HG03565 (cell line): ENCODE data around the gene SIGMAR1.

Experiments
- ATAC-seq: cut with Tn5 transposase; IDR thresholded peaks from one replicate; pipeline ENCODE4 v1.9.1; 2021; ENCODE audit warnings: mild to moderate bottlenecking, moderate library complexity; ENCODE audit not compliant: unreplicated experiment

SIGMAR1 gene

GRCh38 chr9:34637356-34638137, at the start of gene SIGMAR1:
Gene SIGMAR1 (minus strand): TSS chr9:34637787. CDS start chr9:34637697, 90 bp downstream.
- ATAC-seq, result peak; percentile 70

- ATAC-seq, result no peak
These were observed 49.1 kb upstream of the SIGMAR1 start for GRCh38 chr9:34686732-34687131.

DNA sequence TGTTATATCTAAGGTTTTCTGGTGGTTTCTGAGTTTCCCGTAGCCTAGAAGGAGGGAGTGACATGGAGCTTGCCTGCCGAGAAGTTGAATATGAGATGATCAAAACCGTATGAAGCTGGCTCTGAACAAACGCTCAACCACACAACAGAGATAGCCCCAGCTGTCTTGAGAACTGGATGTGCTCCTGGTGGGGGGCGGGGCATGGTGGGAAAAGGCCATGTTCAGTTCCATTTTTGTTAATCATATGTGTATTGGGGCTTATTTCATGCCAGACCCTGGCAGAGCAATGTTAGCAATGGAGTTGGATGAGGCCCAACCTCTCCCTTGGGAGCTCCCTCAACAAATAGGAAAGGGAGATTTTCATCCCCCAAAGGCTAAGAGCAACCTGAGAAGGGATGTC, 48.6 kb upstream of the SIGMAR1 start:
- ATAC-seq, result no peak

- ATAC-seq, result no peak
These were observed 48.0 kb upstream of the SIGMAR1 start for GRCh38 chr9:34685591-34685990.

DNA sequence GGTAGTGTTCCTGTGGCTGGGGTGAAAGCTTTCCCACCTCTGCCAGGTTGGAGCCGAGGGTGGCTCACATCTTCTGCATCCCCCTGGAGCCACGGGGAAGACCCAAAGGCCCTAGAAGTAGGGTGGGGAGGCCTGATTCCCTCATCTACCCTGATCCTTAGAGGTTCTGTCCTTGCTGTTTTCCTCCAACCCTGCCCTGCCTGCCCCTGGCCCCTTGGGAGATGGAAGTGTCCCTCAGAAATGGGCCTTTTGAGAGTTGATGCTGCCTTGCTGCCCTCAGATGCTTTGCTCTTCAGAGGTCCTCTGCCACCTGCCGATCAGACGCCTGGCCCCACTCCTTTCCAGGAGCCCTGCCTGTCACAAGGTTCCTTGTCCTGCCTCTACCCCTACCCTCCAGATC, 47.2 kb upstream of the SIGMAR1 start:
- no peak for ATAC-seq

- no peak for ATAC-seq
These were observed 46.6 kb upstream of the SIGMAR1 start for GRCh38 chr9:34684145-34684544.

DNA sequence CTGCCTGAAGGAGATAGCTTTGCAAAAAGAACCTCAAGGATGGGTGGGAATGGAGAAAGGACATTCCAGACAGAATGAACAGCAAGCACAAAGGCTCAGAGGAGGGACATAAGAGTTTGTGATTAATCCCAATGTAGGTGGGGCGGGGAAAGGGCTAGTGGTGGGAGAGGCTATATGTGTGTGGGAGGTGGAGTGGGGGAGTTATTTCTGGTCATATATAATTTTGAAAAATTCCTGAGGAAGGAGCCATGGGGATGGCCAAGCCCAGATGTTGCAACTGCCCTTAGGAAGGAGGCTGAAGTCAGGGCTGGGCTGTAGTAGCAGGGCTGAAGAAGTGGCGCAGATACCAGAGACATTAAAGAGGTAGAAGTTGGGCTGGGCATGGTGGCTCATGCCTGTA, 38.3 kb upstream of the SIGMAR1 start:
- ATAC-seq, result no peak

GRCh38 chr9:34675048-34675714, 37.6 kb upstream of the SIGMAR1 start:
- ATAC-seq, result no peak

- ATAC-seq, result no peak
These were observed 36.9 kb upstream of the SIGMAR1 start for GRCh38 chr9:34674440-34674839.

GRCh38 chr9:34671307-34671706, 33.7 kb upstream of the SIGMAR1 start:
- no peak for ATAC-seq

- no peak for ATAC-seq
These were observed 32.4 kb upstream of the SIGMAR1 start for GRCh38 chr9:34669809-34670562.

DNA sequence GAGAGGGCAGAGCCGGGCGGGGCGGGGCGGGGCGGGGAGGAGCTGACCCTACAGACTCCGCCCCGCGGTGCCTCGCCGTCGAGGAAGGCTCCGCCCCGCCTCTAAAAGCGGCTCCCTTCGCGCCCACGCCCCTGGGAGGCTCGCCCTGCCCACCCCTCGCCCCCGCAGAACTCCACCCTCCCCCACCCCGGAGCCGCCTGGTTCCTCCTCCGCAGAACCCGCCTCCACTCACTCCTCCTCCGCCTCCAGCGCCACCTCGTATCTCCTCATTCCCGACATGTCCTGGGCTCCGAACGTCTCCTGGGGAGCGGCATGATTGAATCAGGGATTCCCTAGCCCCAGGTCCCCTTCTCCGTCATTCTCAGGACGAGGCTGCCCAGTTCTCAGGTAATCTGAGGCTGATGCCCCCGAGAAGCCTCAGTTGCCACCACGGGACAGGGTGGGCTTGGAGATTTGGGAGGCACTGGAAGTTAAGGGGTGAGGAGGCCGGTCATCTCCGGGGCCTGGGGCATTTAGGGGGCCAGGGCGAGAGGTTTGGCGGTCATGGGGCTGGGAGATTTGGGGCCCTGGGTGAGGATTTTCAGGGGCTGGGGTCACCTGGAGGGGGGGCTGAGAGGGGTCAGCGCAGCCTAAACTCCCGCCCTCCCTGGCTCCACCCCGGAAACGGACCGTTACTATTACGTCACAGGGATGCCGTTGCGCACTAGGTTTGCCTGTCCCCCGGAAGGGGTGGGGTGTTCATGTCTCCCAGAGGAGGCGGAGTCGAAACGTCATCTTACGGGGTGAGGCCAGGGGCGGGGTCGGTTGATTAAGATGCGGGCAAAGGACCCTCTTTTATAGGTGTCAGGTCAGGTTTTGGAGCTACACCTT, 28.0 kb upstream of the SIGMAR1 start:
- peak; percentile 47 for ATAC-seq

DNA sequence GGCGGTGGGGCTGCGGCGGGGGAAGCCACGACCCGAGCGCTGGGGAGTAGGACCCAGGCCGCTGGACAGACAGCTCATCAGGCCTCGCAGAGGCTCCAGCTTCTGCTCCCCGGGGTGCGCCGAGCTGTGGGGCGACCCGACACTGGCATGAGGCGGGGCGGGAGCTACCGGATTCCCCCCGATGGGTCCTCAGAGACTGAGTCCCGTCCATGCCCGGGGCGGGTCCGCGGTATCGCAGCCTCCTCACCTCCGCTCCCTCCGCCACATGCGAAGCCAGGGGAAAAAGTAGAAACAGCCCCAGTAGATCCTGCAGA, 27.4 kb upstream of the SIGMAR1 start:
- ATAC-seq, result no peak

DNA sequence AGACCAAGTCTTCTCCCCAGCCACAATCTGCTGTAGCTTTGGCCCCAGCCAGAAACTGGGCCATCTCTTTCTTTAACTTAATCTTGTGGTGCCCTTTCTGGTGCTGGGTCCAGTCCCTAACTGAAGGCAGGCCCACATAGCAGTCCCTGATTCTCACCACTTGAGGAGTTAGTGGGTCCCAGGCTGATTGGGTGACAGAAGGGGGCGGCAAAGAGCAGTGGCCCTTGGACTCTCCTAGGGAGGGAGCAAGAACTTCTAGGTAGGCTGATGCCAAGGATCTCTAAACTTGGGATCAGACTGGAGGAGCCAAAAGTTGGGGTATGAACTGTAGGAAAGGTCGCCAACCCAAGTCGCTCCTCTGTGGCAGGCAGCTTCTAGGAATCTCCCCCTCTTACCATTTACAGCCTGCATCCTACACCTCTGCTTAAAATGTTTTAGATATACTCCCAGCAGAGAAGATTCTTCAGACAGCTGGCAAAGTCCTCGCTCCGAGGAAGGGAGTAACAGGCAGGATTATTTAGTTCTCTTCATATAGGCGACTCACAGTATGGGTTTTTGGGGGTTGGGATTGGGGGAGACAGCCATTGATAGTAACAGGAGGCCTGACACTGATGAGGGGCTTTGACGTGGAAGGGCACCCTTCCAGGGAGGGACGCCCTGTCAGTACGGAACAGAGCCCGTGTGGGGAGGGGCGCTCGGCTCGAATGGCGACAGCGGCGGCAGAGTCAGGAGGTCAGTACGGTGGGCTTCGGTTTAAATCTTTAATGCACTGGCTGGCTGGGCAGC, 26.9 kb upstream of the SIGMAR1 start:
- ATAC-seq, result no peak

- no peak for ATAC-seq
These were observed 25.7 kb upstream of the SIGMAR1 start for GRCh38 chr9:34663303-34663605.

GRCh38 chr9:34662526-34663302, 25.1 kb upstream of the SIGMAR1 start, which contains the start of gene CCL27:
Gene CCL27 (minus strand): TSS chr9:34662657. CDS start chr9:34662633, 24 bp downstream.
- no peak for ATAC-seq

GRCh38 chr9:34659592-34660253, 22.1 kb upstream of the SIGMAR1 start:
- ATAC-seq, result no peak

GRCh38 chr9:34658461-34658860, 20.9 kb upstream of the SIGMAR1 start:
- ATAC-seq, result no peak

GRCh38 chr9:34656992-34657391, 19.4 kb upstream of the SIGMAR1 start:
- ATAC-seq, result no peak
